CD8-positive, alpha-beta memory T cell (primary cell): ENCODE data around the gene CLCA2. TPM values are rescaled to one million over a fixed set of nuclear protein-coding genes. Genes with fewer than 3 reads are reported as not detected.

Experiments
- CTCF ChIA-PET: fragments of 350-600 bp; sonication (Branson Sonifier 250); formaldehyde crosslinking; loops from one replicate; lab custom pipeline; 2021; ENCODE audit warnings: antibody characterized with exemption; lab: Charles Lee
- POLR2A ChIA-PET: fragments of 350-600 bp; sonication (Branson Sonifier 250); formaldehyde crosslinking; loops from one replicate; lab custom pipeline; 2021; ENCODE audit warnings: antibody characterized with exemption; lab: Charles Lee
- DNase-seq, 5 donors: peaks; one replicate each; pipeline versions ENCODE4 v3.0.0 to v3.0.0-alpha.2; 2020 to 2022; ENCODE audit warnings: mixed read lengths in 1 of 5
- H3K27ac ChIP-seq: one replicate; pipeline ENCODE4 v1.7.0; 2013; ENCODE audit warnings: low read depth, mild to moderate bottlenecking, low read length, moderate library complexity
- H3K27me3 ChIP-seq: 2 replicates; pipeline ENCODE4 v1.7.0; 2013; ENCODE audit warnings: low read length, mild to moderate bottlenecking; ENCODE audit not compliant: insufficient read depth, poor library complexity, severe bottlenecking
- H3K36me3 ChIP-seq: 2 replicates; pipeline ENCODE4 v1.7.0; 2013; ENCODE audit warnings: mild to moderate bottlenecking, low read length, moderate library complexity; ENCODE audit not compliant: insufficient read depth
- H3K4me1 ChIP-seq: 2 replicates; pipeline ENCODE4 v1.7.0; 2013; ENCODE audit warnings: mild to moderate bottlenecking, low read length, moderate library complexity; ENCODE audit not compliant: insufficient read depth
- H3K4me3 ChIP-seq: 2 replicates; pipeline ENCODE4 v1.7.0; 2013; ENCODE audit warnings: mild to moderate bottlenecking, low read length
- H3K9me3 ChIP-seq: 2 replicates; pipeline ENCODE4 v1.7.0; 2013; ENCODE audit warnings: mild to moderate bottlenecking, low read length
- H3K27ac Mint-ChIP-seq, 8 donors: one replicate each; pipeline ENCODE4 v1.8.0; 2020 to 2021; ENCODE audit warnings: mixed read lengths in 8 of 8, mild to moderate bottlenecking in 6 of 8, inconsistent platforms in 3 of 8, moderate library complexity in 3 of 8
- H3K27me3 Mint-ChIP-seq, 2 donors: one replicate each; pipeline ENCODE4 v1.8.0; 2020 to 2021; ENCODE audit warnings: mixed read lengths in 2 of 2, mild to moderate bottlenecking in 1 of 2, moderate library complexity in 1 of 2
- H3K36me3 Mint-ChIP-seq, 3 donors: one replicate each; pipeline ENCODE4 v1.8.0; 2020 to 2021; ENCODE audit warnings: mixed read lengths in 3 of 3, inconsistent platforms in 1 of 3, mild to moderate bottlenecking in 1 of 3
- H3K4me1 Mint-ChIP-seq, 3 donors: one replicate each; pipeline ENCODE4 v1.8.0; 2020 to 2021; ENCODE audit warnings: mixed read lengths in 3 of 3, inconsistent platforms in 1 of 3, mild to moderate bottlenecking in 1 of 3
- H3K4me3 Mint-ChIP-seq, 7 donors: one replicate each; pipeline ENCODE4 v1.8.0; 2020 to 2021; ENCODE audit warnings: mixed read lengths in 7 of 7, mild to moderate bottlenecking in 6 of 7, moderate library complexity in 4 of 7, inconsistent platforms in 2 of 7
- H3K9me3 Mint-ChIP-seq, 5 donors: one replicate each; pipeline ENCODE4 v1.8.0; 2020 to 2022; ENCODE audit warnings: mixed read lengths in 5 of 5, mild to moderate bottlenecking in 3 of 5, moderate library complexity in 2 of 5, inconsistent platforms in 1 of 5
- polyA plus RNA-seq: library from polyadenylated mRNA; unstranded; fragments of 300-500 nt; fragmentation: Illumina TruSeq; gene quantifications from one replicate; pipeline ENCODE4 v1.2.3, GENCODE V29; 2021
- total RNA-seq, 2 experiments: library from RNA; stranded (reverse); gene quantifications; one replicate each; pipeline ENCODE4 v1.2.3, GENCODE V29; 2021

CLCA2 gene
- total and polyA plus RNA-seq, 3 experiments from 2014 or later = not detected

DNA sequence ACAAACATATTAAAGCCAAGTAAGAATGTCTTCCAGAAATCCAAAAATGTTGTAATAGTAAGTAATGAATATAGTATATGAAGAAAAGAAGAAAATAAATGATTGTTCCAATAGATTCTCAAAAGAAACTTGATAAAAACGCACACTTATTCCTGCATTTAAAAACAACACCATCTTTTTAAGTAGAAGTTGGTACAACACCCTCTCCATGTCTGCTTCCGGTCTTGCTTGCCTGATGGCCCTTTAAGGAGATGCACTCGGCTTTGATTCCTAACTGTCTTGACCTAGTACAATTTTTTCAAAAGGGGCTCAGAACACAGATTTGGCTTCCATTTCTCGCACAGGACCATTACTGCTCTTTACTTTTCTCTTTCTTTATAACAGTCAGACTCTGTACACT, 53.7 kb downstream of the CLCA2 start:
- Mint-ChIP-seq H3K27me3 (peaks cover 3% of the 10 kb centered on the region in 2 donors), H3K27ac (no peak overlapping the region), H3K36me3 (no peaks in the 10 kb centered on the region), H3K4me3 (no peak overlapping the region), H3K4me1 (no peaks in the 10 kb centered on the region), H3K9me3 (no peaks in the 10 kb centered on the region)
- Histone ChIP-seq H3K4me3 (no peak overlapping the region), H3K27ac (no peak overlapping the region), H3K27me3 (no peaks in the 10 kb centered on the region), H3K4me1 (no peaks in the 10 kb centered on the region), H3K9me3 (no peaks in the 10 kb centered on the region), H3K36me3 (no peaks in the 10 kb centered on the region)
- CTCF ChIA-PET = no interaction called here
- no peak for DNase-seq
- POLR2A ChIA-PET = no interaction called here

GRCh38 chr1:86478416-86479156, 54.6 kb downstream of the CLCA2 start:
- POLR2A ChIA-PET = no interaction called here
- H3K27me3 ChIP-seq = no peaks in the 10 kb centered on the region
- CTCF ChIA-PET = no interaction called here
- Mint-ChIP-seq H3K4me3 (no peak overlapping the region), H3K4me1 (no peaks in the 10 kb centered on the region), H3K36me3 (no peaks in the 10 kb centered on the region), H3K27me3 (peaks cover 3% of the 10 kb centered on the region in 2 donors), H3K27ac (no peak overlapping the region), H3K9me3 (no peaks in the 10 kb centered on the region)
- DNase-seq = no peak
- no peak overlapping the region for H3K27ac ChIP-seq
- no peaks in the 10 kb centered on the region for H3K9me3 ChIP-seq
- no peaks in the 10 kb centered on the region for H3K36me3 ChIP-seq
- no peak overlapping the region for H3K4me3 ChIP-seq
- no peaks in the 10 kb centered on the region for H3K4me1 ChIP-seq

DNA sequence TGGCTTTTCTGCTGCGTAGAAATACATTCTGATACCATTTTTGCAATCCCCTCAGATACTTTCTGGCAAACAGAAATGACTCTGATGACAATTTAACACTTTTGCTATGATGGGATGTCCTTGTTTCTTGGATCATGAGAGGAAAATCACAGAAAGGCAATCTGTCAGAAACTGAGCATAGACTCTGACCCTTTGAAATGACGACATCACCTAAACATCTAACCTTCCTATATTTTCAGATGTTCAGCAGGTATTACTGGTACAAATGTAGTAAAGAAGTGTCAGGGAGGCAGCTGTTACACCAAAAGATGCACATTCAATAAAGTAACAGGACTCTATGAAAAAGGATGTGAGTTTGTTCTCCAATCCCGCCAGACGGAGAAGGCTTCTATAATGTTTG, 58.0 kb downstream of the CLCA2 start:
- POLR2A ChIA-PET = no interaction called here
- no peak overlapping the region for H3K27ac Mint-ChIP-seq
- no peaks in the 10 kb centered on the region for H3K4me1 Mint-ChIP-seq
- CTCF ChIA-PET = interaction anchor here (0.8 to 1.6 kb wide), 2 partner anchors 8 to 31 kb away, joined by 3 read pairs; no protein-coding TSS in a partner anchor
- no peaks in the 10 kb centered on the region for H3K36me3 Mint-ChIP-seq
- Histone ChIP-seq H3K9me3 (no peaks in the 10 kb centered on the region), H3K36me3 (no peaks in the 10 kb centered on the region), H3K27me3 (no peaks in the 10 kb centered on the region), H3K27ac (no peak overlapping the region), H3K4me1 (no peaks in the 10 kb centered on the region), H3K4me3 (no peak overlapping the region)
- H3K4me3 Mint-ChIP-seq = no peak overlapping the region
- H3K9me3 Mint-ChIP-seq = no peaks in the 10 kb centered on the region
- no peak for DNase-seq
- peaks cover 3 to 12% of the 10 kb centered on the region in 2 donors for H3K27me3 Mint-ChIP-seq

DNA sequence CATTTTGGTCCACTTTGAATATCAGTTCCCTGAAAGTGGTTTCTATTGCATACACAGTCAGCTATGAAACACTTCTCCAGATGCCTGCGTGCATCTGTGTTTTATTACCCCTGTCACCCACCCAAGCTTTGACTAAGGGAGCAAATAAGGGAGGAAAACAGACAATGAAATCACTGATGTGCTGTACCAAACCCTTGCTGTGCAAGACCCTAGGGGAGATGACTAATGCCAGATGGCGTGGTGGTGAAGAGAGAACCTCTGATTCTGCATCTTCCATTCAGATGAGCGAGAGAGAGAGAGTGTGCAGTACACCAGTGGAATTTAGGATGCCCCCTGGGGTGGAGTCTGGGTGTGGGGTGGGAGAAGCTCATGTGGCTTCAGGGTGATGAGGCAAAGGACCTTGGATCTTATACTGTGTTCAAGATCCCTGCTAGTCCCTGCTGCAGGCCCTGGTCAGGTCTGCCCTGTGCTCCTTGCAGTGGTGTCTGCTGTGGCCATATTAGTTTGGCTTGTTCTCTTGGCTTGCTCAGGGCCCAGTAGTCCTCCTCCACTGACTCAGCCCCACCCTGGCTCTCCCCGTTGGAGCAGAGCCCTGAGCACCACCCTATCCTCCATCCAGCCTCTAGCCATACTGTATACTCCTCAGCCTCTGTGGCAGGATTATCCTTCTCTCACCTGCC, 63.3 kb downstream of the CLCA2 start:
- CTCF ChIA-PET = interaction anchor here (1.4 kb wide), 1 partner anchor 14 kb away, joined by 5 read pairs; no protein-coding TSS in a partner anchor
- Mint-ChIP-seq H3K9me3 (no peaks in the 10 kb centered on the region), H3K27me3 (peaks cover 4 to 14% of the 10 kb centered on the region in 2 donors), H3K36me3 (no peaks in the 10 kb centered on the region), H3K27ac (peak overlapping the region in 1 of 8 donors; percentile 8), H3K4me1 (no peaks in the 10 kb centered on the region), H3K4me3 (no peak overlapping the region)
- H3K27me3 ChIP-seq = no peaks in the 10 kb centered on the region
- H3K36me3 ChIP-seq = no peaks in the 10 kb centered on the region
- DNase-seq = no peak
- H3K4me1 ChIP-seq = no peaks in the 10 kb centered on the region
- POLR2A ChIA-PET = no interaction called here
- no peaks in the 10 kb centered on the region for H3K9me3 ChIP-seq
- no peak overlapping the region for H3K4me3 ChIP-seq
- no peak overlapping the region for H3K27ac ChIP-seq

- Mint-ChIP-seq H3K4me3 (no peak overlapping the region), H3K27ac (no peak overlapping the region), H3K27me3 (peaks cover 4 to 14% of the 10 kb centered on the region in 2 donors), H3K9me3 (no peaks in the 10 kb centered on the region), H3K36me3 (no peaks in the 10 kb centered on the region), H3K4me1 (no peaks in the 10 kb centered on the region)
- Histone ChIP-seq H3K9me3 (no peaks in the 10 kb centered on the region), H3K4me1 (no peaks in the 10 kb centered on the region), H3K4me3 (no peak overlapping the region), H3K27ac (no peak overlapping the region), H3K27me3 (no peaks in the 10 kb centered on the region), H3K36me3 (no peaks in the 10 kb centered on the region)
- CTCF ChIA-PET = interaction anchor here (1.4 to 3.4 kb wide), 2 partner anchors 11 to 14 kb away, joined by 5 to 13 read pairs; no protein-coding TSS in a partner anchor
- no peak for DNase-seq
- POLR2A ChIA-PET = no interaction called here
These were observed 63.8 kb downstream of the CLCA2 start for GRCh38 chr1:86487811-86488141.

GRCh38 chr1:86489242-86489878, 65.4 kb downstream of the CLCA2 start:
- Histone ChIP-seq H3K36me3 (no peaks in the 10 kb centered on the region), H3K4me1 (no peaks in the 10 kb centered on the region), H3K9me3 (no peaks in the 10 kb centered on the region), H3K27me3 (no peaks in the 10 kb centered on the region), H3K27ac (no peak overlapping the region), H3K4me3 (no peak overlapping the region)
- Mint-ChIP-seq H3K36me3 (no peaks in the 10 kb centered on the region), H3K4me1 (no peaks in the 10 kb centered on the region), H3K27ac (peak overlapping the region in 1 of 8 donors; percentile 5), H3K4me3 (no peak overlapping the region), H3K9me3 (no peaks in the 10 kb centered on the region), H3K27me3 (peaks cover 3 to 10% of the 10 kb centered on the region in 2 donors)
- ChIA-PET POLR2A (no interaction called here), CTCF (interaction anchor here (1.6 to 3.4 kb wide), 3 partner anchors 10 to 13 kb away, joined by 5 to 13 read pairs (median 5); no protein-coding TSS in a partner anchor)
- DNase-seq = no peak

DNA sequence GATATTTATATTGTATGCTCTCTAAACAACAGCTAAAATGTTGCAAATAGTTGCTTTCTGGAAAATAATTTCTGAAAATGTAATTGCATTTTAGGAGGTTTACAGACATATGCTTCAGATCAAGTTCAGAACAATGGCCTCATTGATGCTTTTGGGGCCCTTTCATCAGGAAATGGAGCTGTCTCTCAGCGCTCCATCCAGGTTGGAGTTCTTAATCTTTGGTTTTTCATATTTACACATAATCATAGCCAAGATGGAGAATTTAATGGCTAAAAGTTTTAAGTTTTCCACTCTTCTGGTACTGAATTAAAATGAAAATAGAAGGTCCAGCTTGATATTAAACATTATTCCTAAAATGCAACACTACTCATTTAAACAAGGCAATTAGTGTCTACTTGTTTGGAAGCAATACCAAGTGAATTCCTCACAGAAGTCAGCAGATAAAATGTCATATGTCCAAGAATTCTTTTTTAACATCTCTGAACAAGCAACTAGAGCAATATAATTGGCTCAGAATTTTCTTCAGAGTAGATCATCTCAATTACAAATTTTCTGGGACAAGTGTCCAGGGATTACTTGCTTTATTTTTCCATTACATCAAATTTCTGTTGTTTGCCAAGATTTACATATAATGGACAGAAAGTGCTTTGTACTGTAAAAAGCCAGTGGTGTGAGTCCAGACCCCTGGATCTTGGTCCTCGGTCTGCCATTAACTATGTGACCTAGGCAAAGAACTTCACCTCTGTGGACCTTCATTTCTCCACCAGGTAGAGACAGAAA, 67.4 kb downstream of the CLCA2 start:
- H3K27me3 ChIP-seq = no peaks in the 10 kb centered on the region
- DNase-seq = no peak
- no peak overlapping the region for H3K27ac ChIP-seq
- CTCF ChIA-PET = interaction anchor here (3.4 kb wide), 1 partner anchor 8 kb away, joined by 13 read pairs; no protein-coding TSS in a partner anchor
- H3K27ac Mint-ChIP-seq = no peak overlapping the region
- no peaks in the 10 kb centered on the region for H3K9me3 ChIP-seq
- no peak overlapping the region for H3K4me3 ChIP-seq
- H3K4me3 Mint-ChIP-seq = no peak overlapping the region
- H3K4me1 ChIP-seq = no peaks in the 10 kb centered on the region
- POLR2A ChIA-PET = no interaction called here
- no peaks in the 10 kb centered on the region for H3K9me3 Mint-ChIP-seq
- H3K36me3 ChIP-seq = no peaks in the 10 kb centered on the region
- no peaks in the 10 kb centered on the region for H3K4me1 Mint-ChIP-seq
- H3K27me3 Mint-ChIP-seq = peaks cover 2 to 11% of the 10 kb centered on the region in 2 donors
- H3K36me3 Mint-ChIP-seq = no peaks in the 10 kb centered on the region
